Activated CD4-positive, alpha-beta memory T cell treated with anti-CD3 and anti-CD28 coated beads for 36 hours (primary cell): Measurements from ENCODE around the gene ABCA2. TPM values are rescaled to one million over a fixed set of nuclear protein-coding genes. Genes with fewer than 3 reads are reported as not detected.
A peak's percentile ranks its signal among the peaks of the same experiment; 100 is the strongest.

Experiments used
- CTCF ChIA-PET: fragments of 350-600 bp; sonication (Branson Sonifier 250); formaldehyde crosslinking; loops from one replicate; lab custom pipeline; 2021; ENCODE audit warnings: antibody characterized with exemption, inconsistent platforms; lab: Charles Lee
- POLR2A ChIA-PET: fragments of 350-600 bp; sonication (Branson Sonifier 250); formaldehyde crosslinking; loops from one replicate; lab custom pipeline; 2021; ENCODE audit warnings: antibody characterized with exemption; lab: Charles Lee
- DNase-seq: peaks from one replicate; pipeline ENCODE4 v3.0.0-alpha.2; 2020
- H3K27ac Mint-ChIP-seq: one replicate; pipeline ENCODE4 v1.8.0; 2021; ENCODE audit warnings: mixed read lengths
- H3K27me3 Mint-ChIP-seq: one replicate; pipeline ENCODE4 v1.8.0; 2021; ENCODE audit warnings: mixed read lengths
- H3K36me3 Mint-ChIP-seq: one replicate; pipeline ENCODE4 v1.8.0; 2021; ENCODE audit warnings: mixed read lengths
- H3K4me1 Mint-ChIP-seq: one replicate; pipeline ENCODE4 v1.8.0; 2021; ENCODE audit warnings: low read depth, mixed read lengths
- H3K4me3 Mint-ChIP-seq: one replicate; pipeline ENCODE4 v1.8.0; 2021; ENCODE audit warnings: mild to moderate bottlenecking, mixed read lengths
- H3K9me3 Mint-ChIP-seq: one replicate; pipeline ENCODE4 v1.8.0; 2021; ENCODE audit warnings: mixed read lengths
- intact Hi-C: fragments of 100-400 bp; cut with micrococcal nuclease; formaldehyde crosslinking; loops from one replicate; pipeline ENCODE4 v1.15.1; 2023
- total RNA-seq, 2 experiments: library from RNA; stranded (reverse); gene quantifications; one replicate each; pipeline ENCODE4 v1.2.3, GENCODE V29; 2021

Gene ABCA2
- total RNA-seq, 2 experiments from 2014 or later, result 22.1 to 22.9 TPM

DNA sequence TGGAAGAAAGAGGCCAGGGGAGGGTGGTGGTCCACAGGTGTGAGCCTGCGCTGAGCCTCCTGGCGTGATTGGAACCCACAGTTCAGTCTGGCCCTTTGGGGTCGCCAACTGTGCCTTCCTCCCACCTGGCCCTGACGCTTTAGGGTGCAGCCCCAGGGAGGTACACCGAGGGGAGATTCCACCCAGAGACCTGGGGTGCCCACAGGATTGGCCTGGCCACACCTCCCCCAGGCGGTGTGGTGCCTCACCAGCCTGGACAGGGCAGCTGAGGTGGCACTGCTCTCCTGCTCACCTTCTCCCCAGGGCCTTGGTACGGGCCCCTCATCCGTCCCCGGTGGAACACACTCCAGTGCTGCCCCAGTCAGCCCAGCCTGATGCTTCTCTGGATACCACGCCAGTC is 30.7 kb downstream of the ABCA2 start:
- H3K36me3 Mint-ChIP-seq, result peaks cover 10% of the 10 kb centered on the region
- intact Hi-C loops, result loop anchor here (5.0 kb wide), 1 partner anchor 35 kb away; the partner anchor contains the start of gene FUT7
- no peak overlapping the region for H3K4me3 Mint-ChIP-seq
- H3K4me1 Mint-ChIP-seq, result peaks cover 39% of the 10 kb centered on the region
- no peak overlapping the region for H3K27ac Mint-ChIP-seq
- CTCF ChIA-PET, result interaction anchor here (1.4 to 1.8 kb wide), 2 partner anchors 22 to 38 kb away, joined by 8 to 15 read pairs; no protein-coding TSS in a partner anchor
- DNase-seq, result no peak
- POLR2A ChIA-PET, result interaction anchor here (0.7 kb wide), 1 partner anchor 130 kb away, joined by 3 read pairs; no protein-coding TSS in a partner anchor
- no peaks in the 10 kb centered on the region for H3K9me3 Mint-ChIP-seq
- H3K27me3 Mint-ChIP-seq, result peaks cover 7% of the 10 kb centered on the region

DNA sequence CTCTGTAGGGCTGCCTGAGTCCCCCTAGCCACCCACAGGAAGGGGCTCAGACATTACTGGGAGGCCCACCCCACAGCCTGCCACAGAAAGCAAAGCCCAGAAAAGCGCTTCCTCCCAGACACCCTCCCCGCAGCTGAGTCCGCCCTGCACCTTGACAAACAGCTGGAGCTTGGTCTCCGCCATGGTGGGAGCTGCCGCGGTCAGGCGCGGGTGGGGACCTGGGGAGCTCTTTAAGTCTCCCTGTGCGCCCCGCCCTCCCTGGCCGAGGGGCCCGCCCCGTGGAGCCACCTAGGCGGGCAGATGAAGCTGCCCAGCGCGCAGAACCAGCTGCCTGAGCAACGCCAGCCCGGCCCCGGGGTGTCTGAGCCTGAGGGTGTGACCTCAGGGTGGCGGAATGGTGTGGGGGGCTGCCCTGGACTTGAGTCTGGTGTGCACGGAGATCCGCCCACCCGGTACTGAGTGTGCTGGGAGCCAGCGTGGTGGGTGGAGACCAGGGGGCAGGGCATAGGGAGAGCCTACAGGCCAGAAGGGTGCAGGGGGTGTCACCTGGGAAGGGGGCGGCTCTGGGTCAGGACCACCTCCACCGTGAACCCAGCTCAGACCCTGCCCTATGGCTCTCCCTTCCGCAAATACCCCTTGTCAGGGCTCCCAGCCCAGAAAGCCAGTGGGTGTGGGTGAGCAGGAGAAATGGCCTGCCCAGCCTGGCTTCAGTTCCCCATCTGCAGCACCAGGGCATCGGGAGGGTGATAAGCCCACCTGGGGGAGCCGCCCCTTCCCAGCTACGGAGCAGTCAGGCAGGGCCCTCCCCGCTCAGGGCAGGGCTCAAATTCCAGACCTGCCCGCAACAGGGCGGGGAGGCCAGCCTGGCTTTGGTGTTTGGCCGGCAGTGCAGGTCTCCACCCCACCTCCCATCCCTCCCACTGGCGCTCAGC is 31.4 kb downstream of the ABCA2 start, which contains the start of gene CLIC3:
CLIC3 (minus strand) TSS at position 208 of the 932 bp plus-strand sequence; CDS start at position 183, 25 bp downstream.
- Mint-ChIP-seq H3K27ac (no peak within 1 kb of the TSS), H3K4me1 (peaks cover 39% of the 10 kb centered on the region), H3K36me3 (peaks cover 10% of the 10 kb centered on the region), H3K9me3 (no peaks in the 10 kb centered on the region), H3K27me3 (peaks cover 7% of the 10 kb centered on the region), H3K4me3 (no peak within 1 kb of the TSS)
- DNase-seq, result peak; percentile 47
- POLR2A ChIA-PET, result interaction anchor here (0.8 to 1.0 kb wide), 2 partner anchors 30 to 110 kb away, joined by 3 read pairs; partner anchors contain the start of gene TRAF2
- intact Hi-C loops, result loop anchor here (5.0 kb wide), 1 partner anchor 36 kb away; the partner anchor contains the start of gene FUT7
- CTCF ChIA-PET, result interaction anchor here (0.8 to 1.8 kb wide), 7 partner anchors 9 to 209 kb away, joined by 3 to 15 read pairs (median 5); partner anchors contain the start of genes ABCA2 and AJM1

DNA sequence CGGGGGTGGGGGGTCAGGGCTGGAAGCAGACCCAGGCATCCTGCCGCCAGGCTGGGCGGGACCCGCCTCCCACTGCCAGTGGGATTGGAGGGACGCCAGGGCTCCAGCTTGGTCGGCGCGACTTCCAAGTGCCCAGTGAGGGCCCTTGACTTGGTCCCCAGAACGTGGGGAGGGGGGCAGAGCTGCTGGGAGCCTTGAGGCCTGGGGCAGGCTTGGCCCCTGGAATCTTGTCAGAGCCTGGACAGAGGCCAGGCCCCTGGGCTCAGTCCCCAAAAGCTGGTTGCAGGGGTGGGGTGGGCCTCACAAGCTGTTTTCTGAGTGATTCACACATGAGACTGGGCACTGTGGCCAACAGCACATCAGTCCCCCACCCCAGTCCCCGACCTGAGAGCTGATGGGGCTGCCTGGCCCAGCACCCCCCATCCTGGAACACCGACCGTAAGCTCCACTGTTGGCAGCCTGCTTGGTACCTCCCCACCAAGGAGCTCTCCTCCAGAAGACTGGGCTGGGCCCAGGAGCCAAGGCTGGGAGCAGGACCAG is 32.2 kb downstream of the ABCA2 start:
- POLR2A ChIA-PET, result interaction anchor here (0.8 to 1.0 kb wide), 2 partner anchors 31 to 110 kb away, joined by 3 read pairs; partner anchors contain the start of gene TRAF2
- intact Hi-C loops, result loop anchor here (5.0 kb wide), 1 partner anchor 36 kb away; the partner anchor contains the start of gene FUT7
- peaks cover 39% of the 10 kb centered on the region for H3K4me1 Mint-ChIP-seq
- DNase-seq, result no peak
- H3K27ac Mint-ChIP-seq, result no peak overlapping the region
- H3K4me3 Mint-ChIP-seq, result no peak overlapping the region
- peaks cover 10% of the 10 kb centered on the region for H3K36me3 Mint-ChIP-seq
- H3K27me3 Mint-ChIP-seq, result peaks cover 7% of the 10 kb centered on the region
- no peaks in the 10 kb centered on the region for H3K9me3 Mint-ChIP-seq
- CTCF ChIA-PET, result interaction anchor here (0.8 to 1.8 kb wide), 7 partner anchors 9 to 208 kb away, joined by 3 to 15 read pairs (median 5); partner anchors contain the start of genes ABCA2 and AJM1

DNA sequence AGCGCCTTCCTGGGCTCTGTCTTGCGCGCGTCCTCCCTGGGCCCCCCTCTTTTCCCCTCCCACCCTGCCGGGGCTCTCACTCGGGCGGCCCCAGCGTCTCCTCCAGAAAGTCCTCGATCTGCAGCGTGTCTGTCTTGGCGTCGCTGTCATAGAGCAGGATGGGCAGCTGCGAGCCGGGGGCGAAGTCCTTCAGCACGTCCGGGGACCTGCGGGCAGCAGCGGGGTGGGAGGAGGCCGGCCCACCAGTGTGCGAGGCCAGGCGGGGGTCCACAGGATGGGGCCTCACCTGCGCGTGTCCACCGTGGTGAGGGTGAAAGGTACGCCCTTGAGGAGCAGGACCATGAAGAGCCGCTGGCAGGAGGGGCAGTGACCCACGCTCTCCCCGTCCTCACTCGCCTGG is 32.7 kb downstream of the ABCA2 start:
- POLR2A ChIA-PET, result interaction anchor here (1.0 kb wide), 1 partner anchor 32 kb away, joined by 3 read pairs; no protein-coding TSS in a partner anchor

DNA sequence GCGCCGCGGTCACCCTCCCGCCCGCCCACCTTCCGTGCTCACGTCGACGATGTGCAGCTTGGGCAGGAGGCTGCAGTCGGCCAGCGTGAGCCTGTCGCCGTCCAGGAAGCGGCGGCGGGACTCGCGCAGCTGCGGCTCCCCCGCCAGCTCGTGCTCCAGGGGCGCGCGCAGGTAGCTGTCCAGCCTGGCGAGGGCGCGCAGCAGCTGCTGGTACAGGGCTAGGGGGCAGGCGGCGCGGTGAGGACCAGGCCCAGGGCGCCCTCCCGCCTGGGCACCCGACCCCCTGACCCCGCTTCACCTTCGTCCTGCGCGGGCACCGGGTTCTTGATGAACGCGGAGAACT is 33.2 kb downstream of the ABCA2 start:
- POLR2A ChIA-PET, result no interaction called here
- intact Hi-C loops, result loop anchor here (5.0 kb wide), 3 partner anchors 37 to 208 kb away; partner anchors contain the start of genes C8G and FUT7

More for the DNA sequence above, 32.7 kb downstream of the ABCA2 start:
- Mint-ChIP-seq H3K9me3 (no peaks in the 10 kb centered on the region), H3K4me1 (peaks cover 35% of the 10 kb centered on the region), H3K4me3 (no peak overlapping the region), H3K27ac (no peak overlapping the region), H3K27me3 (peaks cover 7% of the 10 kb centered on the region), H3K36me3 (peaks cover 10% of the 10 kb centered on the region)
- intact Hi-C loops, result loop anchor here (5.0 kb wide), 1 partner anchor 37 kb away; the partner anchor contains the start of gene FUT7
- CTCF ChIA-PET, result interaction anchor here (1.4 to 1.6 kb wide), 2 partner anchors 10 to 47 kb away, joined by 4 to 5 read pairs; no protein-coding TSS in a partner anchor
- no peak for DNase-seq

DNA sequence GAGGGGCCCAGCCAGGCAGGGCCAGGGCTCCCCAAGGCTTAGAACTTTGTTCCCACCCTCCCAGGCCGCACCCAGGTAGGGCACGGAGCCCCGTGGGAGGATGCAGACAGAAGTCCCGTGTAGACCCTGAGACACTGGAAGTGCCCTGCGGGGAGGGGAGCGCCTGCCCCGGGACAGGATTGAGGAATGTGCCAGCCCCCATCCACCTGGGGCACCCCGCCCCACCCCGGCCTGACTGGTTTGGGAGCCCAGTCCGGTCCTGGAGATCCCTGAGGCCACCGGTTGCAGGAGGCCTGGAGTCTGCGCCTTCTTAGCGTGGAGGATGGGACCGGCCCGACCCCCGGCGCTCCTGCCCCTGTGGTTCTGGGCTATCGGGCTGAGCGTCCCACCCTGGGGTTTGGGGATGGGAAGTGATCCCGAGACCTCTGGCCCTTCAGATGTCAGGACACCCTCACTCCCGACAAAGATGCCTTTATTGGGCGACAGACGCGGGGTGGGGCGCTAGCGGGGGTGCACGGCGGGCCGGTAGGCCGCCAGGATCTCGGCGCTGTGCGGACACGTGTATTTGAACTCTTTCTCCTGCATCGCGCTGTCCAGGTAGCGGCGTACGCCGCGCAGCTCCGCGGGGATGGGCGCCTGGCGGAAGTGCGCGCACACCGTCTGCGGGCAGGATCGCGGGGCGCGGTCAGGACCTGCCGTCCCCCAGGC is 33.7 kb downstream of the ABCA2 start:
- no peak for DNase-seq
- H3K27ac Mint-ChIP-seq, result no peak overlapping the region
- H3K27me3 Mint-ChIP-seq, result peaks cover 7% of the 10 kb centered on the region
- intact Hi-C loops, result loop anchor here (5.0 kb wide), 2 partner anchors 47 to 207 kb away; partner anchors contain the start of gene C8G
- no peak overlapping the region for H3K4me3 Mint-ChIP-seq
- ChIA-PET POLR2A (interaction anchor here (1.0 kb wide), 1 partner anchor 73 kb away, joined by 3 read pairs; no protein-coding TSS in a partner anchor), CTCF (interaction anchor here (1.7 to 2.5 kb wide), 2 partner anchors 34 to 202 kb away, joined by 4 to 24 read pairs; partner anchors contain the start of gene ABCA2)
- no peaks in the 10 kb centered on the region for H3K9me3 Mint-ChIP-seq
- peaks cover 10% of the 10 kb centered on the region for H3K36me3 Mint-ChIP-seq
- H3K4me1 Mint-ChIP-seq, result peaks cover 31% of the 10 kb centered on the region

More for the DNA sequence above, 33.2 kb downstream of the ABCA2 start:
- no peaks in the 10 kb centered on the region for H3K9me3 Mint-ChIP-seq
- H3K27ac Mint-ChIP-seq, result no peak overlapping the region
- H3K4me1 Mint-ChIP-seq, result peaks cover 31% of the 10 kb centered on the region
- DNase-seq, result no peak
- peaks cover 7% of the 10 kb centered on the region for H3K27me3 Mint-ChIP-seq
- H3K36me3 Mint-ChIP-seq, result peaks cover 10% of the 10 kb centered on the region
- H3K4me3 Mint-ChIP-seq, result no peak overlapping the region
- CTCF ChIA-PET, result interaction anchor here (1.7 kb wide), 1 partner anchor 202 kb away, joined by 4 read pairs; no protein-coding TSS in a partner anchor

DNA sequence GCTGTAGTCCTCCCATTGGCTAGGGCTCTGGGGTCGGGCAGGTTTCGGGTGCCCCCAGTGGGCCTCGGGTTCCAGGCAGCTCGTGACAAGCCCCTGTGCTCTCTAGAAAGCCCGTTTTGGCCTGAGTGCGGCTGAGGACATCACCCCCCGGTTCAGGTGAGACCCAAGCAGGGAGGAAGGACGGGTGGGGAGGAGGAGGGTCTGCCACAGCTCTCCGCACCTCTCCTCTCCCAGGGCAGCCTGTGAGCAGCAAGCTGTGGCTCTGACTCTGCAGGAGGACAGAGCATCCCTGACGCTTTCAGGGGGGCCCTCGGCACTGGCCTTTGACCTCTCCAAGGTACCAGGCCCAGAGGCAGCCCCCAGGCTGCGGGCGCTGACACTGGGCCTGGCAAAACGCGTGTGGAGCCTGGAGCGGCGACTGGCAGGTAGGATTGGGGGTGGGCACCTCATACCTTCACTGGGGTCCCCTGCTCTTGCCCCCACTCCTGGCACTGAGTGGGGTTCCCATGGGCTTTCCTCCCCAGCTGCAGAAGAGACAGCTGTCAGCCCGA is 35.1 kb downstream of the ABCA2 start:
- intact Hi-C loops, result loop anchor here (1.0 to 5.0 kb wide), 3 partner anchors 15 to 206 kb away; partner anchors contain the start of gene C8G
- Mint-ChIP-seq H3K27ac (peak overlapping the region; percentile 79), H3K36me3 (peaks cover 10% of the 10 kb centered on the region), H3K27me3 (peaks cover 5% of the 10 kb centered on the region), H3K4me1 (peaks cover 22% of the 10 kb centered on the region), H3K9me3 (no peaks in the 10 kb centered on the region), H3K4me3 (peak overlapping the region; percentile 82)
- DNase-seq, result no peak
- ChIA-PET CTCF (interaction anchor here (1.0 to 2.5 kb wide), 10 partner anchors 9 to 244 kb away, joined by 3 to 24 read pairs (median 5); partner anchors contain the start of genes ABCA2, AJM1, C8G and FBXW5), POLR2A (interaction anchor here (1.0 to 3.1 kb wide), 5 partner anchors 15 to 265 kb away, joined by 3 to 12 read pairs (median 3); no protein-coding TSS in a partner anchor)

DNA sequence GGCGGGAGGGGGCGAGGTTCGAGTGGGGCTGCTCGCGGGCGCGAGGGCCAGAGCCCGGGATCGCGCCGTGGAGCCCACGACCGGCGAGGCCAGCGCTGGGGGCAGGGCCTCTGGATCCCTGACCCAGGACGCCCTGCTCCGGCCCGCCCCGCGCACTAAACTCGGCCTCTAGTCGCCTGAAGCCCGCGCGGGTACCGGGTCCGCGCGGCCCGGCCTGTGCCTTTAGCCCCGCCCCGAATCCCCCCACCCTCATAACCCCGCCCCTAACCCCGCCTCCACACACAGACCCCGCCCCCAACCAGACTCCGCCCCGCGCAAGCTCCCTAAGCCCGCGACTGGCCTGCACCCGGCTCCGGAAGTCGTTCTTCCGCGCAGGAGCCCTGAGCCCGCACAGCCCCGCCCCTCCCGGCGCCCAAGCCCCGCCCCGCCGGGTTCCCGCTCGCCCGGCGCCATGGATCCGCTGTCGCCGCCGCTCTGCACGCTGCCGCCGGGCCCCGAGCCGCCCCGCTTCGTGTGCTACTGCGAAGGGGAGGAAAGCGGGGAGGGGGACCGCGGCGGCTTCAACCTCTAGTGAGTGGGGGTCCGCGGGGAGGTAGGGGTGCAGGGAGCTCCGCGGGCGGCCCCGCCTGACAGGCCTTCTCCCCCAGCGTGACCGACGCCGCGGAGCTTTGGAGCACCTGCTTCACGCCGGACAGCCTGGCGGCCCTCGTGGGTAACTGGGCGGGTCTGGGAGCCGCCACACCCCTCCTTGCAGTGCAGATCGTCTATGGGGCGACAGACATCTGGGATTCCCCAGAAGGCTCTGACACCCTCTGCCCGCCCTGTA is 35.8 kb downstream of the ABCA2 start, which contains the start of gene PAXX:
PAXX (plus strand) TSS at position 430 of the 826 bp plus-strand sequence; CDS start at position 452, 22 bp downstream.
- H3K9me3 Mint-ChIP-seq, result no peaks in the 10 kb centered on the region

DNA sequence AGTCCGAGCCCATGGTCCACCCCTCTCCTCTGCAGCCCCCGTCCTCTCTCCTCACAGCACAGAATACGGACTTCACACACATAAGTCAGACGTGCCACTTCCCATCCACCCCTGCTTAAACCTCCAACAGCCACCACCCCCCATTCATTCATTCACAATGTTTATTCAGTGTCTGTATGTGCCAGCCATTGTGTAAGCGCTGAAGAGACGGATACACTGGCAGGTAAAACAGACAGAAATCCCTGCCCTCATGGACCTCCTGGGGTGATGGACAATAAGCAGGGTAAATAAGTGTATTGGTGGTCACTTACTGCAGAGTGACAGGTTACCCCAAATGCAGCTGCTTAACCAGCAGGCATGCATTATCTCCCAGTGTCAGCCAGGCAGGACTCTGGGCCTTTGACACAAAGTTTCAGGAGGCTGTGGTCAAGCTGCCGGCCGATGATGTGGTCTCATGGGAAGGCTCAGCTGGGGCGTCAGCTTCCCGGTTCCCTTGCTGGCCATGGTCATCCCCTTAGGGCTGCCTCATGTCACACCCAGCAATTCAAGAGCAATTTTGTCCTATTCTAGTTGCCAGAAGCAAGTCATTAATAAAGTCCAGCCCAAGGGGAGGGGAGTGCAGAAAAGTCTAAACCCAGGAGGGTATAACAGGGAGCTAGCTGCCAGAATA is 37.7 kb downstream of the ABCA2 start:
- ChIA-PET CTCF (no interaction called here), POLR2A (interaction anchor here (3.1 kb wide), 1 partner anchor 45 kb away, joined by 12 read pairs; no protein-coding TSS in a partner anchor)
- Mint-ChIP-seq H3K4me1 (peaks cover 9% of the 10 kb centered on the region), H3K4me3 (peak overlapping the region; percentile 14), H3K27me3 (peaks cover 8% of the 10 kb centered on the region), H3K36me3 (peaks cover 10% of the 10 kb centered on the region), H3K9me3 (no peaks in the 10 kb centered on the region), H3K27ac (peak overlapping the region; percentile 8)
- intact Hi-C loops, result loop anchor here (5.0 kb wide), 2 partner anchors 43 to 203 kb away; partner anchors contain the start of gene C8G
- DNase-seq, result no peak

More for the DNA sequence above, 35.8 kb downstream of the ABCA2 start, which contains the start of gene PAXX:
- peaks cover 10% of the 10 kb centered on the region for H3K36me3 Mint-ChIP-seq
- intact Hi-C loops, result loop anchor here (1.0 to 5.0 kb wide), 3 partner anchors 14 to 205 kb away; partner anchors contain the start of gene C8G
- DNase-seq, result peak; percentile 96
- peaks cover 4% of the 10 kb centered on the region for H3K27me3 Mint-ChIP-seq
- H3K27ac Mint-ChIP-seq, result peak within 1 kb of the TSS; percentile 79
- peak within 1 kb of the TSS; percentile 82 for H3K4me3 Mint-ChIP-seq
- H3K4me1 Mint-ChIP-seq, result peaks cover 18% of the 10 kb centered on the region
- POLR2A ChIA-PET, result interaction anchor here (0.9 to 3.1 kb wide), 6 partner anchors 14 to 264 kb away, joined by 3 to 12 read pairs (median 3); no protein-coding TSS in a partner anchor
- CTCF ChIA-PET, result interaction anchor here (1.0 to 2.5 kb wide), 10 partner anchors 9 to 150 kb away, joined by 3 to 24 read pairs (median 5); partner anchors contain the start of genes ABCA2, AJM1, C8G and FBXW5
